Neural cell (in vitro differentiated cells): ENCODE measurements around the gene SYT1.

Experiments used
- EP300 ChIP-seq: fragments of 450-650 bp; conservative IDR thresholded peaks from 2 replicates; pipeline ENCODE4 v1.6.1; 2014; ENCODE audit warnings: antibody characterized with exemption, mild to moderate bottlenecking, moderate library complexity; ENCODE audit not compliant: poor library complexity, severe bottlenecking
- EZH2 ChIP-seq: fragments of 200-600, 300-800 bp; shearing (Covaris generic), sonication (generic); IDR thresholded peaks from 2 replicates; pipeline ENCODE4 v1.6.1; 2014; ENCODE audit warnings: antibody characterized with exemption, low read length, borderline replicate concordance, mild to moderate bottlenecking; ENCODE audit not compliant: insufficient read depth, poor library complexity, severe bottlenecking
- MXI1 ChIP-seq: fragments of 450-650 bp; conservative IDR thresholded peaks from 2 replicates; pipeline ENCODE4 v1.6.1; 2014; ENCODE audit warnings: antibody characterized with exemption, mild to moderate bottlenecking; ENCODE audit not compliant: poor library complexity, severe bottlenecking
- POLR2AphosphoS5 ChIP-seq: IDR thresholded peaks from 2 replicates; pipeline ENCODE4 v1.6.1; 2012
- RAD21 ChIP-seq: fragments of 450-650 bp; conservative IDR thresholded peaks from 2 replicates; pipeline ENCODE4 v1.6.1; 2014; ENCODE audit warnings: antibody characterized with exemption, mild to moderate bottlenecking, moderate library complexity
- SMC3 ChIP-seq: fragments of 450-650 bp; conservative IDR thresholded peaks from 2 replicates; pipeline ENCODE4 v1.6.1; 2014; ENCODE audit warnings: antibody characterized with exemption, mild to moderate bottlenecking, moderate library complexity; ENCODE audit not compliant: poor library complexity
- TF ChIP-seq, protein P1 (sequence below): fragments of 450-650 bp; IDR thresholded peaks from 2 replicates; pipeline ENCODE4 v1.5.1; 2014; ENCODE audit warnings: antibody characterized with exemption, mild to moderate bottlenecking, moderate library complexity; ENCODE audit not compliant: poor library complexity, severe bottlenecking
- TF ChIP-seq, protein P2 (sequence below): IDR thresholded peaks from 2 replicates; pipeline ENCODE4 v1.6.1; 2012; ENCODE audit warnings: borderline replicate concordance

DNA sequence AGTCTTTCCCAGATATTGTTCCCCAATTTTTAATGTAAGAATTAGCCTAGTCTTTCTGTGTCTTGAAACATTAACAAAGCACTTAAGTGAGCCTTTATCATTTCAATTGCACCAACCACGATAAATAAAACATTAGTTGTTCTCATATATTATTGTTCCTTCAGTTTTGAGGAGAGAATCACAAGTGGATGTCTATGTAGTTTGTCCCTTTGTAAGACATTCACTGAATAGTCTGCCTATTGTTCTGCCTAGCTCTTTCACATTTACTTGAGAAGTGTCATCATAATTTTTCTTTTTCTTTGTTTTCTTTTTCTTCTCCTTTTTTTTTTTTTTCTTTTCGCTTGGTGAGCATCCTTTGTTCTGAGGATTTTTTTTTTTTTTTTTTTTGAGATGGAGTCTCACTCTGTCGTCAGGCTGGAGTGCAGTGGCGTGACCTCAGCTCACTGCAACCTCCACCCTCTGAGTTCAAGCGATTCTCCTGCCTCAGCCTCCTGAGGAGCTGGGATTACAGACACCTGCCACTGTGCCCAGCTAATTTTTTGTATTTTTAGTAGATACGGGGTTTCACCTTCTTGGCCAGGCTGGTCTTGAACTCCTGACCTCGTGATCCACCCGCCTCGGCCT is 129.7 kb downstream of the SYT1 start:
- TF ChIP-seq EZH2 = no peak
- TF ChIP-seq, protein P1, sequence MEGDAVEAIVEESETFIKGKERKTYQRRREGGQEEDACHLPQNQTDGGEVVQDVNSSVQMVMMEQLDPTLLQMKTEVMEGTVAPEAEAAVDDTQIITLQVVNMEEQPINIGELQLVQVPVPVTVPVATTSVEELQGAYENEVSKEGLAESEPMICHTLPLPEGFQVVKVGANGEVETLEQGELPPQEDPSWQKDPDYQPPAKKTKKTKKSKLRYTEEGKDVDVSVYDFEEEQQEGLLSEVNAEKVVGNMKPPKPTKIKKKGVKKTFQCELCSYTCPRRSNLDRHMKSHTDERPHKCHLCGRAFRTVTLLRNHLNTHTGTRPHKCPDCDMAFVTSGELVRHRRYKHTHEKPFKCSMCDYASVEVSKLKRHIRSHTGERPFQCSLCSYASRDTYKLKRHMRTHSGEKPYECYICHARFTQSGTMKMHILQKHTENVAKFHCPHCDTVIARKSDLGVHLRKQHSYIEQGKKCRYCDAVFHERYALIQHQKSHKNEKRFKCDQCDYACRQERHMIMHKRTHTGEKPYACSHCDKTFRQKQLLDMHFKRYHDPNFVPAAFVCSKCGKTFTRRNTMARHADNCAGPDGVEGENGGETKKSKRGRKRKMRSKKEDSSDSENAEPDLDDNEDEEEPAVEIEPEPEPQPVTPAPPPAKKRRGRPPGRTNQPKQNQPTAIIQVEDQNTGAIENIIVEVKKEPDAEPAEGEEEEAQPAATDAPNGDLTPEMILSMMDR = no peak
- TF ChIP-seq POLR2AphosphoS5 = no peak
- no peak for TF ChIP-seq RAD21
- TF ChIP-seq, protein P2, sequence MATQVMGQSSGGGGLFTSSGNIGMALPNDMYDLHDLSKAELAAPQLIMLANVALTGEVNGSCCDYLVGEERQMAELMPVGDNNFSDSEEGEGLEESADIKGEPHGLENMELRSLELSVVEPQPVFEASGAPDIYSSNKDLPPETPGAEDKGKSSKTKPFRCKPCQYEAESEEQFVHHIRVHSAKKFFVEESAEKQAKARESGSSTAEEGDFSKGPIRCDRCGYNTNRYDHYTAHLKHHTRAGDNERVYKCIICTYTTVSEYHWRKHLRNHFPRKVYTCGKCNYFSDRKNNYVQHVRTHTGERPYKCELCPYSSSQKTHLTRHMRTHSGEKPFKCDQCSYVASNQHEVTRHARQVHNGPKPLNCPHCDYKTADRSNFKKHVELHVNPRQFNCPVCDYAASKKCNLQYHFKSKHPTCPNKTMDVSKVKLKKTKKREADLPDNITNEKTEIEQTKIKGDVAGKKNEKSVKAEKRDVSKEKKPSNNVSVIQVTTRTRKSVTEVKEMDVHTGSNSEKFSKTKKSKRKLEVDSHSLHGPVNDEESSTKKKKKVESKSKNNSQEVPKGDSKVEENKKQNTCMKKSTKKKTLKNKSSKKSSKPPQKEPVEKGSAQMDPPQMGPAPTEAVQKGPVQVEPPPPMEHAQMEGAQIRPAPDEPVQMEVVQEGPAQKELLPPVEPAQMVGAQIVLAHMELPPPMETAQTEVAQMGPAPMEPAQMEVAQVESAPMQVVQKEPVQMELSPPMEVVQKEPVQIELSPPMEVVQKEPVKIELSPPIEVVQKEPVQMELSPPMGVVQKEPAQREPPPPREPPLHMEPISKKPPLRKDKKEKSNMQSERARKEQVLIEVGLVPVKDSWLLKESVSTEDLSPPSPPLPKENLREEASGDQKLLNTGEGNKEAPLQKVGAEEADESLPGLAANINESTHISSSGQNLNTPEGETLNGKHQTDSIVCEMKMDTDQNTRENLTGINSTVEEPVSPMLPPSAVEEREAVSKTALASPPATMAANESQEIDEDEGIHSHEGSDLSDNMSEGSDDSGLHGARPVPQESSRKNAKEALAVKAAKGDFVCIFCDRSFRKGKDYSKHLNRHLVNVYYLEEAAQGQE = no peak
- TF ChIP-seq EP300 = no peak
- TF ChIP-seq SMC3 = no peak
- no peak for TF ChIP-seq MXI1
